ENCODE data around the gene MCTP1. TPM values are rescaled to one million over a fixed set of nuclear protein-coding genes. Genes with fewer than 3 reads are reported as not detected.
A peak's percentile ranks its signal among the peaks of the same experiment; 100 is the strongest.

MCTP1 gene
- total RNA-seq (2014; rRNA removed; shearing (Covaris generic)): 4.2 and 4.5 TPM in 2 replicates

DNA sequence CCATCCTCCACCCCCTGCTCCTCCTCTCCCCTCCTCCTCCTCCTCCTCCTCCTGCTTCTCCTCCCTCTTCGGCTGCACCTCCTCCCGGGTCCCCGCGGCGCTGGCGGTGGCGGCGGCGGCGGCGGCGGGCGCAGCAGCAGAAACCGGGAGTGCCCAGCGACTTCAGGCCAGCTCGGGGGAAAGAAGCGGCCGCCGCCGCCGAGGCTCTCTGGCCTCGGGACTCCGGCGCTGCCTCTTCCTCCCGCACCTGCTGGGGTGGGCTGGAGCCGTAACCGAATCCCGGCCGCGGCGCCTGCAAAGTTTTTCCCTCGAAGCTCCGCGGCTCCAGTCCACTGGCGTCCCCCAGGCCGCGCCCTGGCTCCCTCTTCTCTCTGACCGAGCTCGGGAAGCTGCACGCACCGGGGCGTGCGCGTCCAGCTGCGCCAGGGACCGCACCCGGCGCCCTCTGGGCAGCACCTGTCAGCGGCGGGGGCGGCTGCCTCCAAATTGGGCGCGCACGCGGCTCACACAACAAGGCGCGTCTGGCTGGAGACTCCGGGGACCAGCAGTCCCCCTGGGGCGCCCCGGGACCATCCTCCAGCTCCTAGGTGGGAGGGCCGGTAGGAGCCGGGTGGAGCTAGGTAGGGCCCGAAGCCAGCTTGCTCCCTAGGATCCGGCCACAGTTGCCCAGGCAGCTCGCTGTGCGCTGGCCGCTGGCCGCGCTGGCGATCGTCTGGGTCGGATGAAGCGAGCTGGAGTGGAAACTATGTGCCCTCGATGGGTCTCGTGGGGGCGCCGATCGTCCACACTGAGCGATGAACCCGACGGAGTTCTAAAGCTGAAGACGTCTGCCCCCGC lies at the start of gene MCTP1:
Gene MCTP1 (minus strand): TSS at position 523 of the 837 bp plus-strand sequence.
- DNase-seq (ENCODE audit: low spot score): no peak

DNA sequence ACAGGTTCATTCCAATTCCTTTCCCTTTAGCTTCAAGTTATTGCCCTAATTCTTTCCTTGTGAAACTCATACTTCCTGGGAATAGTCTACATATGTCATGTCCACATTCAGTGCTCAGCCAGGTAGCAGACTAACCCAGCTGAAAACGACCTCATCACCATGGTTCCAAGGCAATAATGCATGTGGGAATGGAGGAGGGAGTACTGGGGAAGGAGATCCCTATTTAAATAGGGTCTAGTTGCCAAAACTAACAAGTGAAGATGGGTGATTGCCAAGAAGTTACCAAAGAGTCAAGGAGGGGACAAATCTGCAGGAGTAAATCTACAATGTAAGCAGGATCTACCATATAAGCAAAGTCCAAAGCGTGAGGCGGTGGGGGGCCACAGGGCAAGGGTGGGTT lies 47.3 kb upstream of the MCTP1 start:
- no peak for DNase-seq (ENCODE audit: low spot score)

DNA sequence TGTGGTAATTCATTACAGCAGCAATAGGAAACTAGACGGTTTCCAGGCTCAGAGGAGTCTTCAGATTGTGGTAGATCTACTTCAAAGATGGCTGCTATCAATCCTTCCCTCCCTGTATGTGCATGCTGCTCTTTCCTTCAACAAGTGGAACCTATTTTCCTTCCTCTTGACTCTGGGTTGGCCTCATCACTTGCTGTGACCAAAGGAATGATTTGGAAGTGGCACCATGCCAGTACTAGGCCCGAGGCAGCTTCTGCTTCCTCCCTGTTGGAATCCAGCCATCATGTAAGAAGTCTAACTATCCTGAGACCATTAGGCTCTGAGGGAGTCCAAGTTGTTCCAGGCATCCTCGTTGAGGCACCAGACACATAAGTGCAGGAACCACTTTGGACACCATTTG lies 46.5 kb upstream of the MCTP1 start:
- DNase-seq (ENCODE audit: low spot score): no peak

DNA sequence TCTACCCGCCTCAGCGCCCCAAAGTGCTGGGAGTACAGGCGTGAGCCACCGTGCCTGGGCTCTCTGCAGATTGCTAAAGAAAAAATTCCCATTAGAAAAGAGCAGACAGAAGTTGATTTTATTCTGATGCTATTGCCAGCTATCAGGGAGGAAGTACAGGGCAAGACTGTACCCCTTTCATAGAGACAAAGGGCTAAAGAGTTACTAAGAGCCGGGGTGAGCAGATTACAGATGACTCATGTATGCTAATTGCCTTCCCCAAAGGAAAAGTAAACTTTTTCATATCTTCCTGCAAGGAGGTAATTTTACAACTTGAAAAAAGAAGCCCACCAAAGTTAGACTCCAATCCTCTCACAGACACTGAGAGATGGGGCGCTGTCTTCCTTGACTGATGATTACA lies 42.3 kb upstream of the MCTP1 start:
- no peak for DNase-seq (ENCODE audit: low spot score)

DNA sequence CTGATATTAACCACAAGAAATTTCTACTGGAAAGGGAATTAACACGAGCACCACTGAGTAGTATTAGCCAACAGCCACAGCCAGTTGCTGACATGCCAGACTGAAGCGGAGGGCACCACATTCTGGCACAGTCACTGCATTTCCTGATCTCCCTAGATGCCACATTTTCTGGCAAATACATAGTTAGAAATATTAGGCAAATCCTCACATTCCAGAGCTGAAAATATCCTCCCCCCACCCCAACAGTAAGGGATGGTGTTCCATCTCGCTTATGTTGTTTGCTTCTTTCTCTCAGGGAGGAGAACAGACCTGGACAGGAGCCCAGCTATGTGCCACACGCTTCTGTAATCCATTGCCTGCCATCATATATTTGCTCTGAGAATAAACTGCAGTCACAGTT lies 32.8 kb upstream of the MCTP1 start:
- DNase-seq (ENCODE audit: low spot score): no peak

DNA sequence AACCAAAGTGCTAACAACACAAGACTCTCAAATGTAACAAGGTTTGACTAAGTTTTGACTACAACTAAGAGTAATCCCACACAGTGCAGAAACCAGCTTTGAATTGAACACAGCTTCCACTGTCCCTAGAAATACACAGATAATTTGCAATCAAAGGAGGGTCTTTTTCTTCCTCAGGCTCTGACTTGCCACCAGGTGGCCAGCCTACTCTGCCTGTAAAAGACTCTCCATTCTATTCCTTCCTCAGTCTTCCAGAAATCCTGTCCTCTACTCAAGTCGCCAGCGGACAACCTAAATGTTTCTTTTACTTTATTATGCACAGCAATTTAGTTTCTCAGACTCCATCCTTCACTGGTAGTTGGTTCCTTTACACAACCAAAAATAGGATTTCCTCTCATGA lies 32.2 kb upstream of the MCTP1 start:
- no peak for DNase-seq (ENCODE audit: low spot score)

DNA sequence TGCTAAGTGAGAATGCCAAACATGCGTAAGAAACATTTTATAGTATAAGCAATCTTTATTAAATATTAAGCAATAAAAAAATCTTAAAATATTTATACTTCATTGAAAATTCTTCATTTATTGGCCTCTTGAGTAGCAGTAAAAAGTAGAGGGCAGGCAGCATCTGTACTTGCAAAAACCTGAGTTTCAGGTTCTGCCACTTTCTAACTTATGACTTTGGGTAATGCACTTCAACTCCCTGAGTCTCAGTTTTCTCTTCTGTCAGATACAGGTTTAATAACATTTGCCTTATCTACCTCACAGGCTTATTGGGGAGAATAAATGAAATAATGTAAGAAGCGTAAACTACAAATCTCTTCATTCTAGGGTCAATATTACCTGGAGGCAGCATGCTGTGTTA lies 19.8 kb upstream of the MCTP1 start:
- DNase-seq (ENCODE audit: low spot score): peak; percentile 16

DNA sequence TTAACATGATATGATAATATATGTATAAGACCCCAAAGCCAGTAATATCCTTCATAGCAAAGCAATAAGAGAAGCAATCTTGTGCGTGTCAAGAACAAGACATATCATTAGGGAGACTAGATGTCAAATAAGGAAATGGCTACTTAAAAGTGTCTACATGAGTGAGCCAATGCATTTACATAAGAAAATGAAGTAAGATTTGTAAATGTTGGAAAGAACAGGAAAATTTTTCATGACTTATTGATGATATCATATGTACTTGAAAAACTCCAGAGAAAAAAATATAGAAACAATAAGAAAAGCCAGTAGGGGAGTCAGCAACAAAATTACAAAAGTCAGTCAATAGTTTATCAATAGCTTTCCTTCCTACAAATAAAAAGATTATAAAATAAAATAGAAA lies 13.8 kb upstream of the MCTP1 start:
- no peak for DNase-seq (ENCODE audit: low spot score)

DNA sequence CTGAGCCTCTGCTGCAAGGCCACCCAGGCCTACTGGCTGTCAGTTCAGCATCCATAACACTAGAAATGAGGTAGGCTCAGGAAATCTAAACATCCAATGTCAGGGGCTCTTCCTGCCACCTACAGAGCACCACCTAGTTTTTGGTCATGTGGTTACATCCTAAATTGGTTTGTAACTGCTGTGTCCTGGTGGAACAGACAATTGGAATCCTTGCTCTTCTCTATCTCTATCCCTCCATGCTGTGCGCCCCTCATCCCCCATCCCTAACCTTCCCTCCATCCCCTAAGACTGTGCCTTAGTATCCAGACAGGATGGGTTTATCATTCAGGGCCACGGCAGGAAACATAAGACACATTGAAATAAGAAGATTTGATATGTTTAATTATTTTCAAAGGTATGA lies 11.4 kb upstream of the MCTP1 start:
- no peak for DNase-seq (ENCODE audit: low spot score)

DNA sequence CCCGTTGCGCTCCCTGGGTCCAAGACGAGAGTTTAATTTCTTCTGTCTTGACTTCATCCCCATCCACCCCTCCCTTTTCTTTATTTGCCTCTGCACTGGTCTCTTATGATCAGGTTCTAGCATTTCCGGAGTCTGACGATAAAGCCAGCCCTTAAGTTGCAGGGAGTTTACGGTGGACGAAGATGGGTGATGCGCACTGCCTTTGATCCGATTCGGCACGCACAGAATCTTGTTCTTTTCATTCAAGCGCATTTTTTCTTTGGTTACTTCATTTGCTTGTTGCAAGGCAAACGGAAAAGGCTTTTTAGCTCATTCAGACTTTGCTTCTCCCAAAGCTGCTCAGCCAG lies 488 bp upstream of the MCTP1 start:
- no peak for DNase-seq (ENCODE audit: low spot score)

DNA sequence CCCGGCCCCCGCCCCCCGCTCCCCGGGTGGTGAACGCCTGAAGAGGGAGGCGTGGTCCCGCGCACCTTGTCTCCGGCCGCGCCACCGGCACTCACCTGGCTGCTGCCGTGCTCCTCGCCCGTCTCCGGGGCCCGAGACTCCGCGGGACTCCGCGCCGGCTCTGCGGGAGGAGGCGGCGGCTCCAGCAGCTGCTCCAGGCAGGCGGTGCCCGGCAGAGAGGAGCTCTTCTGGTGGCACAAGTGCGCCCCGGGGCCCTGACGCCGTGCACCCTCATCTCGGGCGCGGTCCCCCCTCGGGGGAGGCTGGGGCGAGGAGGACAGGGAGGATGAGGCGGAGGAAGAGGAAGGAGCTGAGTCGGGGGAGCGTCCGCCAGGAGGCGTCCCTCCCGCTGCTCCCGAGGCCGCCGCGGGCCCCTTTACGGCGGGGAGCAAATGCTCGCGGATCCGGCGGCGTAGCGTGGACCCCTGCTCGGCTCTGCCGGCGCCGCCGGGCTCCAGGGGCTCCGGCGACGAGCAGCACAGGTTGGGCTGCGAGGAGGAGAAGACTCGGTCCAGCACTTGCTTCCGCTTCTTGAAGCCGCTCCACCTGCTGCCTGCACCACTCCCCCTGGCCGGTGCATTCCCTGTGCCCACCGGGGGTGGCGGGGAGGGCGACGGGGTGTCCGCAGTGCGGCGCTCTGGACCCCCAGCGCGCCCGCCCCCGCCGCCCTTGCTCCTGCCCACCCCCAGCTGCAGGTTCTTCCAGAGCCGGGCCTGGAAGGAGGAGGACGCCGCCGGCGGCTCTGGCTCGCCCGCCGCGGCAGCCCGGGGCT lies 928 bp downstream of the MCTP1 start:
- DNase-seq (ENCODE audit: low spot score): no peak

DNA sequence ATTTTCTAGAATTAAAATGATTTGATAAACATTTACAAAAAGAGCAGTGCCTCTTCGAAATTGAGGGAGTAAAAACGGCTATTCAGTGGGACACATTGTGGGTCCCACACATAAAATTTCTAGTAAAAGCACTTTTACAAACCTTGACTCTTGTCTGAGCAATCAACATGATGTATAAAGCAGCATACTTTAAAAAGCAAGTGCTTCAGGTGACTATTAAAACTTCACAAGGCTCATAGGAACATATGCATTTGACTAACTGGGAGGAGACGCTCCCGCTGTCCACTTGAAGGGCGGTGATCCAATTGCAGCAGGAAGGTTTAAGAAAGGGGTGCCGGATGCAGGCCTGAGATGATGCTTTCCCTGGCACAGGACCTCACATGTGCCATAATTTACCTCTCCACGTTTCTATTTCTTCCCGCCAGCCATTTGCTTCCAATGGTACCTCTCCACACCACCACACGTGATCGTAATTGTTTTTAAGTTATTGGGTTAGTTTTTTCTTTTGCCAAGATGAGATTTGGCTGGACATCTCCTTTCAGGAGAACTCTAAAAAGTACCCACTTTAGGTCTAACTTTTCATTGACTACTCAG lies 1.8 kb downstream of the MCTP1 start:
- no peak for DNase-seq (ENCODE audit: low spot score)

DNA sequence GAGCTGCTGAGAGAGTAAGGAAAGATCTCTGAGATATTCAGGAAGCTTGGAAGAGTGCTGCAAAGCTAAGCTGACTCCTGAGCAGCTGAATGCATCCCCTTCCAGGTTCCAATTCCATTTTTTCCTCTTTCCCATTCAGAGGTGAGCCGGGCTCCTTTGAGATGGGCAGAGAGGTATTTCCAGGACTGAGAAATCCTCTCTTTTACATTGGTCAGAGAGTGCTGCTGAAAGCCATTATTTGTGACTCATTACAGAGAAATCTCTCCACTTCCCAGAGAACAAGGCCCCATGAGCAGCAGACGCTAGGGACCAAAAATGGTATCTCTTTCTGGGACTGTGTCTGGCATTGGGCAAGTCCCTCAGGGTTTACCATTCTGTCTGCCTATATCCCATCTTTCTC lies 3.7 kb downstream of the MCTP1 start:
- no peak for DNase-seq (ENCODE audit: low spot score)

DNA sequence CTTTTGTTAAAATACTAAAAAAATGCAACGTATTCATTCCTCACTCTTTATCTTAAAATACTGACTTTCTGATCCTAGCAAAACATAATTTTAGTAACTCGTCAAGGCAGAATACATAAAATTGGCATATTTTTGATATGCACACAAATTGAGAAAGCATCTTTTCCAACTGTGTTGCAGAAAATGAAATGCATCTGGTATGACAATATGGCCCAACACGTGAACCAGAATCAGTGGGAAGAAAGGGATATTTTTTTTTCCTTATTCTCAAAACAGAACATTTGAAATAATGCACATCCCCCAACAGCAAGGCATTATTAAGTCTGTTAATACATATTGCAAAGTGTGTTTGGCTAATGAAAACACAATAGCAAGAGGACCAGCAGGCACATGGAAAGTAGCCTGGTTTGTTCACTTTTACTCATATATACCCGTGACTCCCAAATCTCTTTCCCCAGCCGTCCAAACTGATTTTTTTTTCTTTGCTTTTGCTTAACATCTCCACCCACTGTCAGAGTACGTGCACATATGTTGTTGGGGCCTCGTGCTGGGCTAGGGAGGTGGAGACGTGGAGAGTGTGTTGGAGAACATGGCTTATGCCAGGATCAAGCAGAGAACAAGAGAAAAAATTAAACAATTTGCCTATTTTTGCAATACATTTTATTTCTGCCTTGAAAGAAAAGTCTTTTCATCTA lies 4.3 kb downstream of the MCTP1 start:
- DNase-seq (ENCODE audit: low spot score): no peak

DNA sequence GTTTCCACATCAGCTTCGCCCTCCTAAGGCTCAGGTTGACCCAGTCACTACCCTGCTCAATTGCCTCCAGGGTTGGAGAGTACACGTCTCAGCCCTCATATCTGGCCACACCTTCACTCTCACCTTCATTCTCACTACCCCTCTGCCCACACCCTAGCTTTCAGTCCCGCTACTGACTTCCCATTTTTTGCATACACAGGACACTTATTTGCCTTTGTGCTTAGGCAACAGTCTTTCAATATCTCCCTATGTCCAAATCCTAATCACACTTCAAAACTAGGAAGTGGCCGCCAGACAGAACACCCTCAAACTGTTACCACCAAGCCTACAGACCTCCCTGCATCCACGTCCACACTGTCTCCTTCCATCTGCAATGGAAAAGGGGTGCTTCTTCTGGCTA lies 10.9 kb downstream of the MCTP1 start:
- no peak for DNase-seq (ENCODE audit: low spot score)

DNA sequence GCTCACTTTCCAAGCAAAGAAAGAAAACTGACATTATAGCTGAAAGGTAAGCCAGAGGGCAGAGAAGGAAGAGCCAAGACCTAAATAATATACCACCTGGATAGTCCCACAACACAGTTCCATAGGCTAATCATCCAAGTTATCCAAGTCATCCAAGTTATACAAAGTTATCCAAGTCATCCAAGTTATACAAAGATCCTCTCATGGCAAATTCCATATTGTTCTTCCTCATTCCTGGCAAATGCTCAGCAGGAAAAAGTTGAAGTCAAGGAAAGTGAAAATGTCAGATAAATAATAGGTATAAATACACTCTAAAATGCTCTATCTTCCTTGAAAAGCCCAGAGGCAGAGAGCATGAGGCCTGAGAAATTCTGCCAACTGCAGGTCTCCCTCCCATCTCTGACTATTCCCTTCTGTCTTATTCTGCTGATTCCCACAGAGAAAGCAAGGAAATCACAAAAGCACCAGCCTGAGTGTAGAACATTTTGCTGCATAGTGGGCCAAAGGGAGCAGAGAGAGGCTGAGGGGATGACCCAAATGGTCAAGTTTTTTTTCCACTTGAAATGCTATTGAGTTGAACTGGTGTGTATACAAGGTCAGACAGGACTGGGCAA lies 12.5 kb downstream of the MCTP1 start:
- no peak for DNase-seq (ENCODE audit: low spot score)

DNA sequence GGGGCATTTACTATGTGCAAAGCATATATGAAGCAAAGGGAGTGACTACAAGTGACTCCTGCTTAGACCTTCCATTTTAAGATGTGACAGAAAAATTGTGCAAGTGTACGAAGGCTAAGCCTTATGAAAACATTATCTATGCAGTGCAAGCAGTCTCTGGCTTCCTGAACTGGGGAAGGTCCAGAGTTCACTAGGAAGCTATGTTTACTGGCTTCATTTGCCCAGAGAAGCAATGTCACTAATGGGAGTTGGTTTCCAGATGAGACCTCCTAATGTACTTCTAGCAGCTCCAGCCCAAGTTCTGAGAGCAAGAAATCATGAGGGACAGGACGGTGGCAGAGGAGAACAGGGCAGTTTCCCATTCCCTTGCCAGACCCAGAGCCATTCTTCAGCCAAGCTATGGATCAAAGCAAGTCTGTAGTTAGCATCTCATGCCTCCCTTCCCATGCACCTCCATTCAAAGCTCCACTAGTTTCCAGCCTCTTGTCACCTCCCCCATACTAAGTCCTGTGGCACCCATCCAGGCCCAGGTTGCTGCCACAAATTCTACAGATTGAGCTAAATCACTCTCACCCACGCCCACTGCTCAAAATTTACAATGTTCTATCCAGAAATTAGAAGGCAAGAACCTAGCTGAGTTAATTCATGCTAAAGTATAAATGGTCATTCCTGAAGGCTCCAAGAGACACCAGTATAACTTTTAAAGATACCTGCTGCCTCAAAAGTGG lies 21.8 kb downstream of the MCTP1 start:
- DNase-seq (ENCODE audit: low spot score): no peak

DNA sequence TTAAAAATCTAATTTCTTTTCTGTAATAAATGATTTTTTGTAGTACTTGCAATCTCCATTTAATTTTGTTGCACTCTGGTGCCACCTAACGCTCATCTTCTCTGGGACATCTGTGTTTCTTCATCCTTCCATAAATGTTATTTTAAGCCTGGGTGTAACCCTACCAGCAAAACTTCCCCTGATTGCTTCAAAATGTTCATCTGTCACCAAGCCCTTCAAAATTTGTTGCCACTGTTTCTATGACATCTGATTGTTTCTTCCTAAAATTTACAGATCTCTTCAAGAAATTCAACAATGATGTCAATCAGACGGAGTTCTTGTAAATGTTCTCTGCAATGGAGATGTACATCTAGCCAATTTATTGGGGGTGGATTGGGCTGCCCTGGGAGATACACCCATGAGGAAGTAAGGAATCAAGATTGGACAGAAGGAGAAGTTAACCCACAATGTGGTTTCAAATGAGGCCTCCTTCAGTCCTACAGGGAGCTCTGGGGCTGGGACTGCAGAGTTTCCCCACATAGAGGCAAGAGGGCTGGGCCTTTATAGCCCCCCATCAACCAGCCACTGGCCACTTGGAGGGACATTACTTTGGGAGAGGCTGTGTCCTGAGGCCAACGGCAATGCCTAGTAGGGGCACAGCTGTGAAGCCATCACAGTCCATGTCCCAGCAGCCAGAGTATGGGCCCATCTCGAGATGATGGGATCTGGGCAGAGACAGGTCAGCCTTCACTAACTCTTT lies 23.3 kb downstream of the MCTP1 start:
- peak; percentile 14 for DNase-seq (ENCODE audit: low spot score)

DNA sequence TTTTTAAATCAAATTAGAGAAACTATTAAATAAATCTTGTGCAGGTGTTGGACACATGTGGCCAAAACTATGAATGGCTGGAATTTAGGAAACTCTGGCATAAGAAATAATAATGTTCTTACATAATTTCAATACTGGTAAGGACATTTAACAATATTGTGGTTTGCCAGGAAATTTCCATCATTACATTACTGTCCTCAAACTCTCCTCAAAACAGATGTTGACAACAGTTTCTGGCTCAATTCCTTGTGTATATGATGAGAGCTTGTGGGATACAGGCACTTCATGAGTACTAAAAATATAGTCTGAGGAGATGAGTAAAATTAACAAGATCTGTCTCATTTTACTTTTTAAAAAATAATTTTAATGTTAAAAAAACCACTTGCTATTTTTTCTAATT lies 27.9 kb downstream of the MCTP1 start:
- DNase-seq (ENCODE audit: low spot score): no peak

DNA sequence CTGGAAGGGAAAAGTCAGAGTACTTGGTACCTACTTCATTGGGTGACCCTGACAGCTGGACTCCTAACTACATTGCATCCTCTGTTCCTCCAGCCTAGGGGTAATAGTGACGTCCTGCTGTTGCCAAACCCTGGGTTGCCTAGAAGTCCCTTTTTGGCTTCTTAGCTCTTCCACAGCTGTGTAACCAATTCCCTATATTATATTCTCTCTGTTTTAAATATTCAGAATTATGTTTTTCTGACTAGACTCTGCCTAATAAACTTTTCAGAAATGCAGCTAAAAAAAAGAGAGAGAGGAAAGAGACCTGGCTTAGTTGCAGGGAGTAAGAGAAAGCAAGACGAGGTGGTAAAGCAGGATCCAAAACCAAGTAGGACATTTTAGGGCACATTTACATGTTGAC lies 28.4 kb downstream of the MCTP1 start:
- DNase-seq (ENCODE audit: low spot score): no peak

Measured in HT-29 (cell line).